ENCODE measurements around the gene TMEM37.

TMEM37 gene

DNA sequence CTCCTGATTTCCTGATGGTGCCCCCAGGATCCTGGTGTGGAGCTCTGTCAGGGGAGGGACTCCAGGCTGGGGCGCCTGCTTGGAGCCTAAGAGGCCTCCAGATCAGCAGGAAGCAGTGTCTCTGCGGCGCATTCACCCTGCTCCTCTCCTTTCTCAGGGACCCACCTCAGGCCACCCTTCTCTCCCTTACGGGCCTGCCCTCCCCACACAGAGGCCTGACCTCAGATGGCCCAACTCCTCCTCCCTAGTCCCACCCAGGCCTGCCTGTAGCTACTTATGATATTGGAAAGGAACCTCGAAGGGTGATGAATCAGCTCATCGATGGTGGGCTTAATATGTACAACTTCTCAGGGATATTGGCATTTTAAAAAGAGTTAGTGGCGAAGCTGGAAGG is 10.6 kb downstream of the TMEM37 start:
- ATAC-seq (ENCODE audit: low read depth) (no peak), DNase-seq (ENCODE audit: low spot score) (no peak)
- no peaks in the 10 kb centered on the region for H3K36me3 ChIP-seq (ENCODE audit: low read depth)
- H3K9me3 ChIP-seq (ENCODE audit: severe bottlenecking) = no peaks in the 10 kb centered on the region
- TF ChIP-seq, protein P1, sequence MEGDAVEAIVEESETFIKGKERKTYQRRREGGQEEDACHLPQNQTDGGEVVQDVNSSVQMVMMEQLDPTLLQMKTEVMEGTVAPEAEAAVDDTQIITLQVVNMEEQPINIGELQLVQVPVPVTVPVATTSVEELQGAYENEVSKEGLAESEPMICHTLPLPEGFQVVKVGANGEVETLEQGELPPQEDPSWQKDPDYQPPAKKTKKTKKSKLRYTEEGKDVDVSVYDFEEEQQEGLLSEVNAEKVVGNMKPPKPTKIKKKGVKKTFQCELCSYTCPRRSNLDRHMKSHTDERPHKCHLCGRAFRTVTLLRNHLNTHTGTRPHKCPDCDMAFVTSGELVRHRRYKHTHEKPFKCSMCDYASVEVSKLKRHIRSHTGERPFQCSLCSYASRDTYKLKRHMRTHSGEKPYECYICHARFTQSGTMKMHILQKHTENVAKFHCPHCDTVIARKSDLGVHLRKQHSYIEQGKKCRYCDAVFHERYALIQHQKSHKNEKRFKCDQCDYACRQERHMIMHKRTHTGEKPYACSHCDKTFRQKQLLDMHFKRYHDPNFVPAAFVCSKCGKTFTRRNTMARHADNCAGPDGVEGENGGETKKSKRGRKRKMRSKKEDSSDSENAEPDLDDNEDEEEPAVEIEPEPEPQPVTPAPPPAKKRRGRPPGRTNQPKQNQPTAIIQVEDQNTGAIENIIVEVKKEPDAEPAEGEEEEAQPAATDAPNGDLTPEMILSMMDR (IDR thresholded peaks at IDR 0.05; ENCODE audit: poor library complexity, severe bottlenecking) = no peak
- H3K27me3 ChIP-seq (ENCODE audit: insufficient read depth, poor library complexity, severe bottlenecking) = peaks cover 4% of the 10 kb centered on the region
- H3K27ac ChIP-seq (ENCODE audit: poor library complexity, severe bottlenecking) = no peak overlapping the region
- H3K4me3 ChIP-seq (ENCODE audit: severe bottlenecking) = no peak overlapping the region
- no peaks in the 10 kb centered on the region for H3K4me1 ChIP-seq (ENCODE audit: insufficient read depth, poor library complexity, severe bottlenecking)

DNA sequence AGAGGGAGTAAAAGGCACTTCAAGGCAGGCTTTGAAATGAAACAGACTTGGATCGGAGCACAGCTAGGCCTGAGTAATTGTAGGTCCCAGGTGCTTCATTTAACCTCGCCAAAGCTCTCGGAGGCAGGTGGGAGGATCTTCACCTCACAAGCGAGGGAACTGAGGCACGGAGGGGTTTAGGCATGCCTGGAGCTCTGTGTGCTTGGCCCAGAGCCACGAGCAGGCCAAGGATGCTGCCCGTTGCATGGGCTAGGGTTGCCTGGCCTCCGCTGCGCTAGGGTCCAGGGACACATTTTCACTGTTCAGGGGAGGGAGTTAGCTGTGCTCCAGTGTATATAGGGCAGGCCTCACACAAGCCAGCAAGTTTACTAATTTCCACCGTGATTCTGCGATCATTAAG is 11.2 kb downstream of the TMEM37 start:
- no peaks in the 10 kb centered on the region for H3K9me3 ChIP-seq (ENCODE audit: severe bottlenecking)
- peaks cover 4% of the 10 kb centered on the region for H3K27me3 ChIP-seq (ENCODE audit: insufficient read depth, poor library complexity, severe bottlenecking)
- DNase-seq (ENCODE audit: low spot score) (no peak), ATAC-seq (ENCODE audit: low read depth) (no peak)
- TF ChIP-seq, protein P1 (IDR thresholded peaks at IDR 0.05; ENCODE audit: poor library complexity, severe bottlenecking) = no peak
- H3K27ac ChIP-seq (ENCODE audit: poor library complexity, severe bottlenecking) = no peak overlapping the region
- H3K4me1 ChIP-seq (ENCODE audit: insufficient read depth, poor library complexity, severe bottlenecking) = no peaks in the 10 kb centered on the region
- H3K36me3 ChIP-seq (ENCODE audit: low read depth) = no peaks in the 10 kb centered on the region
- H3K4me3 ChIP-seq (ENCODE audit: severe bottlenecking) = no peak overlapping the region

DNA sequence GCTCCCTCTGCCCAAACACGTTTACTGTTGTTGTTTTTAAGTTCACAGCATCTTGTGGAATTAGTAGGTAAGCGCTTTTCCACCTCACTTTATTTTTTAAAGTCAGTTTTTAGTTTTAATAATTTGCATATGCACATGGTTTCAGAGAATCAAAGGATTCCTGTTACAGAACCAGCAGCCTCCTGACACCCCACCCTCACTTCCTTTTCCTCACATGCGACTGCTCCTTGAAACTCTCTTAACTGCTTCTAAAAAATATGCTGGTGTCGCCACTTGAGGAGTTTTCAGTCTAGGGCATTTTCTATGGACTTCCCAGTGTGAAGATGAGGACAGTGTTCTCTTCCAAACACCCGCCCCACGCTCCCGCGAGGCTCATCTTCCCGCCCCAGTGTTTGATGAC is 14.4 kb downstream of the TMEM37 start:
- TF ChIP-seq, protein P1 (IDR thresholded peaks at IDR 0.05; ENCODE audit: poor library complexity, severe bottlenecking) = no peak
- H3K4me3 ChIP-seq (ENCODE audit: severe bottlenecking) = no peak overlapping the region
- no peaks in the 10 kb centered on the region for H3K4me1 ChIP-seq (ENCODE audit: insufficient read depth, poor library complexity, severe bottlenecking)
- ATAC-seq (ENCODE audit: low read depth) (no peak), DNase-seq (ENCODE audit: low spot score) (no peak)
- H3K27me3 ChIP-seq (ENCODE audit: insufficient read depth, poor library complexity, severe bottlenecking) = peaks cover 4% of the 10 kb centered on the region
- H3K9me3 ChIP-seq (ENCODE audit: severe bottlenecking) = no peaks in the 10 kb centered on the region
- no peak overlapping the region for H3K27ac ChIP-seq (ENCODE audit: poor library complexity, severe bottlenecking)
- H3K36me3 ChIP-seq (ENCODE audit: low read depth) = no peaks in the 10 kb centered on the region

DNA sequence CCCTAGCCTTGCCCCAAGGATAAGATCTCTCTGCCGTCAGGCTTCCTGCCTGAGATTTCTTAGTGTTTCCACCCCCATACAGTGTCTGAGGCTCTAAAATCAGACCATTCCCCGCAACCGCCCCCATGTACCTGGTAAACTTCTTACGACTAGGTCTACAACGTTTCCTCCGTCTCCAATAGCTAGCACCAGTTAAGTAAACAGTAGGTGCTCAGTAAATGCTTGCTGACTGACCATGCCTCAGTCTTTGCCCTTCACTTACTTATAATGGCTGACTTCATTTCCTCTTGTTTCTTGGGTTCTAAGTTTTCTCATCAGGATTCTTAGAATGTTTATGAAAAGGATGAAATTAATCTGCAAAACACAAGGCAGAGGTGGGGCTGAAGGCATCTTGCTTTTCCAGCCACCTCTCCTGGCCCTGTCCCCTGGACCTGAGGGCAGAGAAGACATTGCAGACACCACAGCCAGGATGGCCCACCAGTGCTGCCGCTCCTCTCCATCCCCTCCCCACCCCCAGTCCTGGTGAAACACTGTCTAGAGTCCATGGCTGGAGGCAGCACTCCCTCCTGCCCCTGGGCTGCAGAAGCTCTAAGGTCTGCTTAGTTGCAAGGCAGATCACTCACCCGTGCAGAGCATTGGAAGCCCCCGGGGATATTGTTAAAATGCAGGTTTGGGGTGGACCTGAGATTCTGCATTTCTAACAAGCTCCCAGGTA is 16.9 kb downstream of the TMEM37 start:
- TF ChIP-seq, protein P1 (IDR thresholded peaks at IDR 0.05; ENCODE audit: poor library complexity, severe bottlenecking) = no peak
- Histone ChIP-seq H3K27me3 (ENCODE audit: insufficient read depth, poor library complexity, severe bottlenecking) (peaks cover 4% of the 10 kb centered on the region), H3K9me3 (ENCODE audit: severe bottlenecking) (no peaks in the 10 kb centered on the region), H3K36me3 (ENCODE audit: low read depth) (no peaks in the 10 kb centered on the region), H3K4me1 (ENCODE audit: insufficient read depth, poor library complexity, severe bottlenecking) (no peaks in the 10 kb centered on the region), H3K4me3 (ENCODE audit: severe bottlenecking) (no peak overlapping the region), H3K27ac (ENCODE audit: poor library complexity, severe bottlenecking) (no peak overlapping the region)
- DNase-seq (ENCODE audit: low spot score) (no peak), ATAC-seq (ENCODE audit: low read depth) (no peak)

DNA sequence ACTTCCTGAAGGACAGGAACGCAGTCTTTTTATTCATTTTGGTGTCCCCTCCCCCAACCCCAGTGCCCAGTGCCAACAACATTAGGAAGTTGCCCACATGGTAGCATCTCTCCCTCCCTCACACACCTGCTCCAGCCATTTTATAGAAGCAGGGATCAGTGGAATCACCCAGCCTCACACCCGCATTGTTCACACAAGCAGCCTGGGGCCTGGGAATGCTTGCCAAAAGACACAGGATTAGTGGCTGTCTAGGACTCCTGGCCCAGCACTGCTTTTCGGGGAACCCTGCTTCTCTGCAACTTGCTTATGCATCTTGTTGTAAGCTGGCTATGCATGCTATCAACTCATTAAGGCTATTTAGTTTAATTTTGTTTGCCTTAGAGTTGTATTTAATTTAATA is 17.9 kb downstream of the TMEM37 start:
- Histone ChIP-seq H3K9me3 (ENCODE audit: severe bottlenecking) (no peaks in the 10 kb centered on the region), H3K4me1 (ENCODE audit: insufficient read depth, poor library complexity, severe bottlenecking) (no peaks in the 10 kb centered on the region), H3K36me3 (ENCODE audit: low read depth) (no peaks in the 10 kb centered on the region), H3K4me3 (ENCODE audit: severe bottlenecking) (no peak overlapping the region), H3K27me3 (ENCODE audit: insufficient read depth, poor library complexity, severe bottlenecking) (peaks cover 4% of the 10 kb centered on the region), H3K27ac (ENCODE audit: poor library complexity, severe bottlenecking) (no peak overlapping the region)
- TF ChIP-seq, protein P1 (IDR thresholded peaks at IDR 0.05; ENCODE audit: poor library complexity, severe bottlenecking) = no peak
- ATAC-seq (ENCODE audit: low read depth) (no peak), DNase-seq (ENCODE audit: low spot score) (no peak)

Data from RWPE2 (cell line).